Trophoblast cell (in vitro differentiated cells and primary cell): ENCODE measurements around the gene HCFC2. TPM values are rescaled to one million over a fixed set of nuclear protein-coding genes. Genes with fewer than 3 reads are reported as not detected.
A peak's percentile ranks its signal among the peaks of the same experiment; 100 is the strongest.
"Not testable (repeated sequence)": the region's sequence is repeated elsewhere in the genome, so short reads cannot be mapped to it uniquely, and the experiment has no call there.

Experiments used
- DNase-seq, 2 donors: peaks; one replicate each; pipeline ENCODE4 v3.0.0-alpha.2; 2016
- H2AFZ ChIP-seq: 2 replicates; pipeline ENCODE4 v1.6.1; 2013; ENCODE audit warnings: low read length, moderate library complexity, mild to moderate bottlenecking; ENCODE audit not compliant: insufficient read depth, poor library complexity
- H2AK5ac ChIP-seq: 2 replicates; pipeline ENCODE4 v1.6.1; 2013; ENCODE audit warnings: mild to moderate bottlenecking, low read length
- H2BK120ac ChIP-seq: 2 replicates; pipeline ENCODE4 v1.6.1; 2013; ENCODE audit warnings: low read length, mild to moderate bottlenecking, moderate library complexity; ENCODE audit not compliant: insufficient read depth, poor library complexity
- H2BK12ac ChIP-seq: 2 replicates; pipeline ENCODE4 v1.6.1; 2013; ENCODE audit warnings: mild to moderate bottlenecking, low read length, moderate library complexity
- H2BK5ac ChIP-seq: 2 replicates; pipeline ENCODE4 v1.6.1; 2013; ENCODE audit warnings: low read length, low read depth, moderate library complexity, mild to moderate bottlenecking; ENCODE audit not compliant: poor library complexity
- H3K14ac ChIP-seq: 2 replicates; pipeline ENCODE4 v1.6.1; 2013; ENCODE audit warnings: mild to moderate bottlenecking, low read length
- H3K18ac ChIP-seq: 2 replicates; pipeline ENCODE4 v1.6.1; 2013; ENCODE audit warnings: mild to moderate bottlenecking, low read length
- H3K23ac ChIP-seq: 2 replicates; pipeline ENCODE4 v1.6.1; 2013; ENCODE audit warnings: low read length
- H3K27ac ChIP-seq: 2 replicates; pipeline ENCODE4 v1.5.1; 2013; ENCODE audit warnings: low read depth, mild to moderate bottlenecking, inconsistent platforms, low read length, moderate library complexity
- H3K27me3 ChIP-seq: 2 replicates; pipeline ENCODE4 v1.6.1; 2013; ENCODE audit warnings: inconsistent platforms, mild to moderate bottlenecking, low read length, moderate library complexity; ENCODE audit not compliant: insufficient read depth
- H3K36me3 ChIP-seq, 2 experiments: 1 replicate in 1 of 2; 2 replicates in 1 of 2; pipeline ENCODE4 v1.6.1; 2013; ENCODE audit warnings: low read length in 2 of 2, mild to moderate bottlenecking in 2 of 2, moderate library complexity in 1 of 2; ENCODE audit not compliant: insufficient read depth in 2 of 2, control insufficient read depth in 1 of 2
- H3K4ac ChIP-seq: 2 replicates; pipeline ENCODE4 v1.6.1; 2013; ENCODE audit warnings: low read depth, mild to moderate bottlenecking, low read length, moderate library complexity
- H3K4me1 ChIP-seq, 2 experiments: 1 replicate in 1 of 2; 2 replicates in 1 of 2; pipeline ENCODE4 v1.6.1; 2013; ENCODE audit warnings: low read length in 2 of 2, mild to moderate bottlenecking in 2 of 2, moderate library complexity in 1 of 2; ENCODE audit not compliant: insufficient read depth in 2 of 2, control insufficient read depth in 1 of 2
- H3K4me2 ChIP-seq: 2 replicates; pipeline ENCODE4 v1.6.1; 2013; ENCODE audit warnings: inconsistent platforms, mild to moderate bottlenecking, low read length, moderate library complexity
- H3K4me3 ChIP-seq: 2 replicates; pipeline ENCODE4 v1.5.1; 2013; ENCODE audit warnings: mild to moderate bottlenecking, low read depth, low read length, inconsistent platforms
- H3K79me1 ChIP-seq: one replicate; pipeline ENCODE4 v1.6.1; 2013; ENCODE audit warnings: low read length
- H3K79me2 ChIP-seq: 2 replicates; pipeline ENCODE4 v1.6.1; 2013; ENCODE audit warnings: low read length, mild to moderate bottlenecking; ENCODE audit not compliant: control insufficient read depth, insufficient read depth, poor library complexity
- H3K9ac ChIP-seq: 2 replicates; pipeline ENCODE4 v1.6.1; 2013; ENCODE audit warnings: mild to moderate bottlenecking, low read length
- H3K9me3 ChIP-seq: 2 replicates; pipeline ENCODE4 v1.6.1; 2013; ENCODE audit warnings: low read depth, mild to moderate bottlenecking, control low read depth, inconsistent platforms, low read length; ENCODE audit not compliant: insufficient read depth
- H4K12ac ChIP-seq: 2 replicates; pipeline ENCODE4 v1.6.1; 2013; ENCODE audit warnings: low read depth, mild to moderate bottlenecking, low read length, moderate library complexity
- H4K8ac ChIP-seq: 2 replicates; pipeline ENCODE4 v1.6.1; 2013; ENCODE audit warnings: low read depth, mild to moderate bottlenecking, low read length, moderate library complexity
- H4K91ac ChIP-seq: one replicate; pipeline ENCODE4 v1.6.1; 2013; ENCODE audit warnings: low read depth, mild to moderate bottlenecking, low read length, moderate library complexity
- WGBS: extraction: QIAGEN DNeasy Blood & Tissue Kit; methylation state at CpG from one replicate; pipeline ENCODE4 v1.1.7; 2013; ENCODE audit warnings: missing lambda C conversion rate; ENCODE audit not compliant: insufficient read length, insufficient coverage; ENCODE audit errors: extremely low coverage; 5-methylcytosine and 5-hydroxymethylcytosine counted together
- polyA plus RNA-seq: library from polyadenylated mRNA; stranded (reverse); fragments of 200-250 nt; gene quantifications from 2 replicates; pipeline ENCODE4 v1.2.3, GENCODE V29; 2013

The HCFC2 gene
- 4.9 and 5.3 TPM in 2 replicates for polyA plus RNA-seq

- Histone ChIP-seq H3K79me1 (peaks cover 11% of the 10 kb centered on the region), H4K91ac (peak within 1 kb of the TSS; percentile 78), H2BK120ac (peak within 1 kb of the TSS; percentile 57), H3K18ac (peak within 1 kb of the TSS; percentile 83), H4K8ac (peak within 1 kb of the TSS; percentile 92), H3K23ac (no peak within 1 kb of the TSS), H2AK5ac (no peak within 1 kb of the TSS), H2BK12ac (peak within 1 kb of the TSS; percentile 15), H3K4me3 (peak within 1 kb of the TSS; percentile 99), H2AFZ (peak within 1 kb of the TSS; percentile 81), H3K4me1 (peaks cover 0 to 2% of the 10 kb centered on the region in 2 experiments), H3K27me3 (no peaks in the 10 kb centered on the region), H3K79me2 (peaks cover 5% of the 10 kb centered on the region), H3K14ac (peak within 1 kb of the TSS; percentile 65), H3K9ac (peak within 1 kb of the TSS; percentile 93), H3K4ac (peak within 1 kb of the TSS; percentile 30), H4K12ac (peak within 1 kb of the TSS; percentile 88), H3K4me2 (peak within 1 kb of the TSS; percentile 88), H3K36me3 (peaks cover 0 to 2% of the 10 kb centered on the region in 2 experiments), H3K27ac (peak within 1 kb of the TSS; percentile 24), H3K9me3 (no peaks in the 10 kb centered on the region), H2BK5ac (peak within 1 kb of the TSS; percentile 58)
- no CpG with 5 or more reads among the region's 74 CpGs for WGBS
- DNase-seq = peak; percentile 86 to 91
Measured at GRCh38 chr12:104064031-104064841, at the start of gene HCFC2. Gene HCFC2, plus strand, starts transcription at chr12:104064531. Its CDS starts 30 bp downstream, at chr12:104064561.

- H3K4me3 ChIP-seq, H4K12ac ChIP-seq, H3K36me3 ChIP-seq, H3K18ac ChIP-seq, H3K9me3 ChIP-seq, H3K79me2 ChIP-seq, H2AFZ ChIP-seq, H3K23ac ChIP-seq, H3K27me3 ChIP-seq, H3K4ac ChIP-seq, H3K4me2 ChIP-seq, H2BK5ac ChIP-seq, H2BK120ac ChIP-seq, H4K91ac ChIP-seq, DNase-seq, H3K79me1 ChIP-seq, H3K14ac ChIP-seq, H2AK5ac ChIP-seq, H2BK12ac ChIP-seq, H3K4me1 ChIP-seq, H4K8ac ChIP-seq, H3K27ac ChIP-seq, H3K9ac ChIP-seq: not testable (repeated sequence)
- no CpG with 5 or more reads among the region's 1 CpG for whole genome bisulfite sequencing
Measured at GRCh38 chr12:104021862-104022261, 42.5 kb upstream of the HCFC2 start.

- DNase-seq = no peak
- WGBS = no CpG with 5 or more reads among the region's 3 CpGs
Measured at GRCh38 chr12:104022786-104023185, 41.5 kb upstream of the HCFC2 start.

GRCh38 chr12:104023710-104024109, 40.6 kb upstream of the HCFC2 start:
- no peak overlapping the region for H2BK12ac ChIP-seq
- H3K9ac ChIP-seq = no peak overlapping the region
- H3K4me3 ChIP-seq = no peak overlapping the region
- H3K4ac ChIP-seq = no peak overlapping the region
- no peaks in the 10 kb centered on the region for H3K27me3 ChIP-seq
- no peak overlapping the region for H4K91ac ChIP-seq
- H3K9me3 ChIP-seq = peaks cover 2% of the 10 kb centered on the region
- no peak overlapping the region for H3K18ac ChIP-seq
- no peaks in the 10 kb centered on the region for H3K79me2 ChIP-seq
- no CpG with 5 or more reads among the region's 2 CpGs for WGBS
- no peak overlapping the region for H4K8ac ChIP-seq
- no peaks in the 10 kb centered on the region for H3K79me1 ChIP-seq
- H4K12ac ChIP-seq = no peak overlapping the region
- H2BK5ac ChIP-seq = no peak overlapping the region
- H3K27ac ChIP-seq = no peak overlapping the region
- DNase-seq = no peak
- H3K4me1 ChIP-seq = no peaks in the 10 kb centered on the region
- no peaks in the 10 kb centered on the region for H3K36me3 ChIP-seq
- no peak overlapping the region for H3K14ac ChIP-seq
- H3K4me2 ChIP-seq = no peak overlapping the region
- H2AFZ ChIP-seq = no peak overlapping the region
- no peak overlapping the region for H2AK5ac ChIP-seq
- no peak overlapping the region for H3K23ac ChIP-seq
- no peak overlapping the region for H2BK120ac ChIP-seq

More at GRCh38 chr12:104022786-104023185, 41.5 kb upstream of the HCFC2 start:
- H3K9ac ChIP-seq = no peak overlapping the region
- H3K23ac ChIP-seq = no peak overlapping the region
- no peaks in the 10 kb centered on the region for H3K27me3 ChIP-seq
- no peak overlapping the region for H4K8ac ChIP-seq
- no peak overlapping the region for H2BK120ac ChIP-seq
- H3K14ac ChIP-seq = no peak overlapping the region
- no peak overlapping the region for H3K4me3 ChIP-seq
- no peaks in the 10 kb centered on the region for H3K79me1 ChIP-seq
- H2BK12ac ChIP-seq = no peak overlapping the region
- no peak overlapping the region for H4K12ac ChIP-seq
- no peak overlapping the region for H3K4ac ChIP-seq
- no peak overlapping the region for H3K27ac ChIP-seq
- H3K79me2 ChIP-seq = no peaks in the 10 kb centered on the region
- H2BK5ac ChIP-seq = no peak overlapping the region
- no peak overlapping the region for H4K91ac ChIP-seq
- H3K4me1 ChIP-seq = no peaks in the 10 kb centered on the region
- no peak overlapping the region for H3K18ac ChIP-seq
- H3K9me3 ChIP-seq = peaks cover 2% of the 10 kb centered on the region
- H3K36me3 ChIP-seq = no peaks in the 10 kb centered on the region
- H2AFZ ChIP-seq = no peak overlapping the region
- H3K4me2 ChIP-seq = no peak overlapping the region
- no peak overlapping the region for H2AK5ac ChIP-seq
